ENCODE results near the gene CEP170B. TPM values are rescaled to one million over a fixed set of nuclear protein-coding genes. Genes with fewer than 3 reads are reported as not detected.
A peak's percentile ranks its signal among the peaks of the same experiment; 100 is the strongest.

CEP170B gene
- total and polyA plus RNA-seq, 7 donors, result 2.0 to 15.7 (median 6.3) TPM

- no peak overlapping the region for H3K27ac ChIP-seq
- H3K9me3 ChIP-seq, result no peaks in the 10 kb centered on the region
- TF ChIP-seq CTCF (IDR thresholded peaks at IDR 0.05), result no peak
- no peak overlapping the region for H3K4me3 ChIP-seq
- H3K27me3 ChIP-seq (ENCODE audit: insufficient read depth in 3 of 3, low read length in 2 of 3), result no peaks in the 10 kb centered on the region
- intact Hi-C loops (cut with DNase I), result no loop called here
- WGBS, 3 donors, result 85 to 91% (median 87%) methylated on average over 37 of the region's 37 CpGs
- DNase-seq (peak; percentile 14 to 48), ATAC-seq (peak in 1 of 4 donors; percentile 10)
- H3K4me1 ChIP-seq, result no peaks in the 10 kb centered on the region
- peaks cover 0 to 8% of the 10 kb centered on the region in 2 donors for H3K36me3 ChIP-seq (ENCODE audit: insufficient read depth in 1 of 2, low read depth in 1 of 2)
These were observed 32.5 kb downstream of the CEP170B start for GRCh38 chr14:104897330-104898194.

GRCh38 chr14:104898195-104898558 lies 33.1 kb downstream of the CEP170B start:
- no peaks in the 10 kb centered on the region for H3K27me3 ChIP-seq (ENCODE audit: insufficient read depth in 3 of 3, low read length in 2 of 3)
- peaks cover 0 to 8% of the 10 kb centered on the region in 2 donors for H3K36me3 ChIP-seq (ENCODE audit: insufficient read depth in 1 of 2, low read depth in 1 of 2)
- no peak for TF ChIP-seq CTCF (IDR thresholded peaks at IDR 0.05)
- no peaks in the 10 kb centered on the region for H3K4me1 ChIP-seq
- ATAC-seq, result no peak
- H3K9me3 ChIP-seq, result no peaks in the 10 kb centered on the region
- intact Hi-C loops (cut with DNase I), result no loop called here
- H3K4me3 ChIP-seq, result no peak overlapping the region
- WGBS, 3 donors, result 94 to 96% (median 94%) methylated on average over 7 of the region's 7 CpGs
- DNase-seq, result peak in 1 of 2 donors; percentile 38
- no peak overlapping the region for H3K27ac ChIP-seq

GRCh38 chr14:104898870-104899510 lies 33.9 kb downstream of the CEP170B start:
- no peak overlapping the region for H3K4me3 ChIP-seq
- peaks cover 0 to 4% of the 10 kb centered on the region in 2 donors for H3K36me3 ChIP-seq (ENCODE audit: insufficient read depth in 1 of 2, low read depth in 1 of 2)
- intact Hi-C loops (cut with DNase I), result no loop called here
- H3K27ac ChIP-seq, result no peak overlapping the region
- peaks cover 0 to 1% (median 0%) of the 10 kb centered on the region in 3 donors for H3K27me3 ChIP-seq (ENCODE audit: insufficient read depth in 3 of 3, low read length in 2 of 3)
- 64 to 70% (median 70%) methylated on average over 24 of the region's 24 CpGs for WGBS, 3 donors
- ATAC-seq (no peak), DNase-seq (peak; percentile 47 to 66)
- H3K9me3 ChIP-seq, result no peaks in the 10 kb centered on the region
- H3K4me1 ChIP-seq, result no peaks in the 10 kb centered on the region
- TF ChIP-seq CTCF (IDR thresholded peaks at IDR 0.05), result no peak

GRCh38 chr14:104899781-104900180 lies 34.7 kb downstream of the CEP170B start:
- no peak overlapping the region for H3K4me3 ChIP-seq
- DNase-seq (no peak), ATAC-seq (no peak)
- H3K27ac ChIP-seq, result no peak overlapping the region
- H3K36me3 ChIP-seq (ENCODE audit: insufficient read depth in 1 of 2, low read depth in 1 of 2), result no peaks in the 10 kb centered on the region
- WGBS, 3 donors, result 38 to 65% (median 47%) methylated on average over 2 of the region's 2 CpGs
- no peaks in the 10 kb centered on the region for H3K9me3 ChIP-seq
- peaks cover 0 to 7% (median 0%) of the 10 kb centered on the region in 3 donors for H3K27me3 ChIP-seq (ENCODE audit: insufficient read depth in 3 of 3, low read length in 2 of 3)
- intact Hi-C loops (cut with DNase I), result no loop called here
- no peak for TF ChIP-seq CTCF (IDR thresholded peaks at IDR 0.05)
- H3K4me1 ChIP-seq, result no peaks in the 10 kb centered on the region

All from psoas muscle (tissue), 8 donors.